Lower lobe of right lung (tissue), 2 donors: ENCODE results near the gene STARD9. TPM values are rescaled to one million over a fixed set of nuclear protein-coding genes. Genes with fewer than 3 reads are reported as not detected.

Source experiments
- ATAC-seq, 2 donors: fragments of 200-7000 bp; cut with Tn5 transposase; one replicate each; pipeline ENCODE4 v1.9.1; 2020 to 2022; ENCODE audit warnings: mild to moderate bottlenecking in 2 of 2, moderate library complexity in 2 of 2
- DNase-seq: peaks from one replicate; pipeline ENCODE4 v3.0.0-alpha.2; 2020
- H3K27ac ChIP-seq: fragments of 200-600 bp; one replicate; pipeline ENCODE4 v1.8.0; 2022
- H3K27me3 ChIP-seq: fragments of 200-600 bp; one replicate; pipeline ENCODE4 v1.8.0; 2022; ENCODE audit warnings: low read depth
- H3K36me3 ChIP-seq: fragments of 200-600 bp; one replicate; pipeline ENCODE4 v1.8.0; 2022; ENCODE audit warnings: mild to moderate bottlenecking
- H3K4me1 ChIP-seq: fragments of 200-600 bp; one replicate; pipeline ENCODE4 v1.8.0; 2022
- H3K4me3 ChIP-seq: fragments of 200-600 bp; one replicate; pipeline ENCODE4 v1.8.0; 2022; ENCODE audit warnings: mild to moderate bottlenecking
- H3K9me3 ChIP-seq: fragments of 200-600 bp; one replicate; pipeline ENCODE4 v1.8.0; 2022
- intact Hi-C: fragments of 100-400 bp; cut with DNase I; formaldehyde crosslinking; loops from one replicate; pipeline ENCODE4 v1.11.0; 2022
- total RNA-seq: library from RNA; stranded (reverse); fragmentation: NEBNext Ultra II Directional; extraction: Animal tissue kit (Norgen Biotek cat#: 25700); gene quantifications from one replicate; pipeline ENCODE4 v1.2.1, GENCODE V29; 2021
- TF ChIP-seq, protein P1 (sequence below): fragments of 200-600 bp; IDR thresholded peaks from one replicate; pipeline ENCODE4 v1.8.0; 2022; ENCODE audit warnings: antibody characterized with exemption, mild to moderate bottlenecking
- donor health status: DM: no; HTN: yes; CAD: no; lungs with severe emphysema.

The STARD9 gene
- total RNA-seq, 1 donor from 2014 or later: 21.9 TPM

- no peaks in the 10 kb centered on the region for H3K27me3 ChIP-seq
- peak overlapping the region; percentile 96 for H3K4me3 ChIP-seq
- ATAC-seq (peak in 1 of 2 donors; percentile 1), DNase-seq (no peak)
- TF ChIP-seq, protein P1, sequence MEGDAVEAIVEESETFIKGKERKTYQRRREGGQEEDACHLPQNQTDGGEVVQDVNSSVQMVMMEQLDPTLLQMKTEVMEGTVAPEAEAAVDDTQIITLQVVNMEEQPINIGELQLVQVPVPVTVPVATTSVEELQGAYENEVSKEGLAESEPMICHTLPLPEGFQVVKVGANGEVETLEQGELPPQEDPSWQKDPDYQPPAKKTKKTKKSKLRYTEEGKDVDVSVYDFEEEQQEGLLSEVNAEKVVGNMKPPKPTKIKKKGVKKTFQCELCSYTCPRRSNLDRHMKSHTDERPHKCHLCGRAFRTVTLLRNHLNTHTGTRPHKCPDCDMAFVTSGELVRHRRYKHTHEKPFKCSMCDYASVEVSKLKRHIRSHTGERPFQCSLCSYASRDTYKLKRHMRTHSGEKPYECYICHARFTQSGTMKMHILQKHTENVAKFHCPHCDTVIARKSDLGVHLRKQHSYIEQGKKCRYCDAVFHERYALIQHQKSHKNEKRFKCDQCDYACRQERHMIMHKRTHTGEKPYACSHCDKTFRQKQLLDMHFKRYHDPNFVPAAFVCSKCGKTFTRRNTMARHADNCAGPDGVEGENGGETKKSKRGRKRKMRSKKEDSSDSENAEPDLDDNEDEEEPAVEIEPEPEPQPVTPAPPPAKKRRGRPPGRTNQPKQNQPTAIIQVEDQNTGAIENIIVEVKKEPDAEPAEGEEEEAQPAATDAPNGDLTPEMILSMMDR: no peak
- peaks cover 17% of the 10 kb centered on the region for H3K4me1 ChIP-seq
- intact Hi-C loops: no loop called here
- H3K36me3 ChIP-seq: peaks cover 26% of the 10 kb centered on the region
- H3K9me3 ChIP-seq: no peaks in the 10 kb centered on the region
- peak overlapping the region; percentile 89 for H3K27ac ChIP-seq
These were observed 162.3 kb downstream of the STARD9 start for GRCh38 chr15:42737529-42738328.

DNA sequence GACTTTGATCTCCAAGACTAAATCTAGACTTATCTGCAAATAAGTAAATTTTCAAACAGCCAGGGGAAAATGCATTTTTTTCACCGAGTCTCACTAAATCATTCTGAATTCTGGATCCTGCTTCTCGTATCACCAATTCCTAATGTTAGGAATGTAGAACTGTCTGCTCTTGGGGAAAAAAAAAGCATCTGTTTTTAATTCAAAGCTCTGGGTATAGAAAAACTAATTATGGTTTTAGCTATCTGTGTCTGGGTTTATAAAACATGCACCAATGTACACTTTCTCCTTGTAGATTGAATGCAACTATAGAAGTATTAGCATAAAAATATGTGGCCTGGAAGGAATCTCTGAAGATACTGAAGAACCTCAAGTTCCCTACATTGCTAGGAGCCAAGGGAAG, 166.3 kb downstream of the STARD9 start:
- Histone ChIP-seq H3K27ac (no peak overlapping the region), H3K9me3 (no peaks in the 10 kb centered on the region), H3K27me3 (no peaks in the 10 kb centered on the region), H3K4me3 (no peak overlapping the region), H3K4me1 (peaks cover 7% of the 10 kb centered on the region), H3K36me3 (peaks cover 9% of the 10 kb centered on the region)
- DNase-seq (no peak), ATAC-seq (no peak)
- intact Hi-C loops: no loop called here
- TF ChIP-seq, protein P1: no peak

GRCh38 chr15:42742149-42742548, 166.7 kb downstream of the STARD9 start:
- Histone ChIP-seq H3K27ac (no peak overlapping the region), H3K27me3 (no peaks in the 10 kb centered on the region), H3K9me3 (no peaks in the 10 kb centered on the region), H3K36me3 (peaks cover 9% of the 10 kb centered on the region), H3K4me1 (peaks cover 7% of the 10 kb centered on the region), H3K4me3 (no peak overlapping the region)
- intact Hi-C loops: no loop called here
- TF ChIP-seq, protein P1: no peak
- ATAC-seq (no peak), DNase-seq (no peak)

GRCh38 chr15:42744195-42744594, 168.8 kb downstream of the STARD9 start:
- Histone ChIP-seq H3K27me3 (no peaks in the 10 kb centered on the region), H3K4me1 (no peaks in the 10 kb centered on the region), H3K36me3 (peaks cover 9% of the 10 kb centered on the region), H3K4me3 (no peak overlapping the region), H3K27ac (no peak overlapping the region), H3K9me3 (no peaks in the 10 kb centered on the region)
- DNase-seq (no peak), ATAC-seq (no peak)
- TF ChIP-seq, protein P1: no peak
- intact Hi-C loops: no loop called here

GRCh38 chr15:42749266-42749665, 173.9 kb downstream of the STARD9 start:
- TF ChIP-seq, protein P1: no peak
- DNase-seq (no peak), ATAC-seq (no peak)
- peaks cover 26% of the 10 kb centered on the region for H3K36me3 ChIP-seq
- intact Hi-C loops: no loop called here
- no peak overlapping the region for H3K27ac ChIP-seq
- no peaks in the 10 kb centered on the region for H3K9me3 ChIP-seq
- no peaks in the 10 kb centered on the region for H3K4me1 ChIP-seq
- no peaks in the 10 kb centered on the region for H3K27me3 ChIP-seq
- no peak overlapping the region for H3K4me3 ChIP-seq
